Epithelial cell of esophagus (primary cell): ENCODE measurements around the gene SEC61B.

Experiments used
- DNase-seq: peaks from one replicate; pipeline ENCODE4 v3.0.0; 2010; ENCODE audit warnings: low read depth
- H3K4me3 ChIP-seq: 2 replicates; pipeline ENCODE4 v1.5.1; 2011; ENCODE audit warnings: mild to moderate bottlenecking, low read length, control low read depth
- TF ChIP-seq, protein P1 (sequence below): IDR thresholded peaks from 2 replicates; pipeline ENCODE4 v1.5.1; 2011; ENCODE audit warnings: low read depth, mild to moderate bottlenecking, low read length, control low read depth, inconsistent platforms; ENCODE audit not compliant: insufficient read depth; ENCODE audit errors: missing control alignments

The SEC61B gene

DNA sequence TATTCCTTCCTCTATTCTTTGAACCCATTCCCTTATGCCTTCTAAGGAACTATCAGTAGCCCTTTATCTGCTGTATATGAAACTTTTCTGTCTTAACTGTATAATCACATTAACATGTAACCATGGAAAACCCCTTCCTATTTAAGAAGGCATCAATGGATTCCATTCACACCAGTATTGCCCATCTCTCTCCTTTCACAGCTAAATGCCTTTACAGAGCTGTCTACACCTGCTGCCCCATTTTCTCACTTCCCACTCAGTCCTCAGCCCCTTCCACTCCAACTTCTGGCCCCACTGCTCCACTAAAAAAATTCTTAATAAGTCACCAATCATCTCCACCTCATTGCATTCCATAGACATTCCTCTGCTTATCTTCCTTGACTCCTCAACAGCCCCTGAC lies 50.8 kb downstream of the SEC61B start:
- no peak overlapping the region for H3K4me3 ChIP-seq
- no peak for DNase-seq
- TF ChIP-seq, protein P1, sequence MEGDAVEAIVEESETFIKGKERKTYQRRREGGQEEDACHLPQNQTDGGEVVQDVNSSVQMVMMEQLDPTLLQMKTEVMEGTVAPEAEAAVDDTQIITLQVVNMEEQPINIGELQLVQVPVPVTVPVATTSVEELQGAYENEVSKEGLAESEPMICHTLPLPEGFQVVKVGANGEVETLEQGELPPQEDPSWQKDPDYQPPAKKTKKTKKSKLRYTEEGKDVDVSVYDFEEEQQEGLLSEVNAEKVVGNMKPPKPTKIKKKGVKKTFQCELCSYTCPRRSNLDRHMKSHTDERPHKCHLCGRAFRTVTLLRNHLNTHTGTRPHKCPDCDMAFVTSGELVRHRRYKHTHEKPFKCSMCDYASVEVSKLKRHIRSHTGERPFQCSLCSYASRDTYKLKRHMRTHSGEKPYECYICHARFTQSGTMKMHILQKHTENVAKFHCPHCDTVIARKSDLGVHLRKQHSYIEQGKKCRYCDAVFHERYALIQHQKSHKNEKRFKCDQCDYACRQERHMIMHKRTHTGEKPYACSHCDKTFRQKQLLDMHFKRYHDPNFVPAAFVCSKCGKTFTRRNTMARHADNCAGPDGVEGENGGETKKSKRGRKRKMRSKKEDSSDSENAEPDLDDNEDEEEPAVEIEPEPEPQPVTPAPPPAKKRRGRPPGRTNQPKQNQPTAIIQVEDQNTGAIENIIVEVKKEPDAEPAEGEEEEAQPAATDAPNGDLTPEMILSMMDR, result no peak

DNA sequence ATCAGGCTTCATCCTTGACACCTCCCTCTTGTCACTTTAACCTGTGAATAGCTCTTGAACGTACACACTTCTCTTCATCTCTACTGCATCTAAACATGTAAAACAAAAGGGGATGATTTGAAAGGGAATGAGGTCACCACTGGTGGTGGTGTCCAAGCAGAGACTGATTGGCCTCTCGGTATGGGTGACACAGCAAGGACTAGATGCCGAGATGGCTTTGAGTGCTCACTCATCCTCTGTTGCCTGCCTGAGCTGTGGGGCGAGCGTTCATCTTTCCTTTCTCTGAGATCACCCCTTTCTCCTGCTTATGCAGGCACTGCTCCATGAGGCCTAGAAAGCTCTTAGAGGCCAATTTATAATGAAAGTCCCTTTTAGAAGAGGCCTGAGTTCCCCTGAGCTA lies 51.9 kb downstream of the SEC61B start:
- no peak overlapping the region for H3K4me3 ChIP-seq
- DNase-seq, result no peak
- TF ChIP-seq, protein P1, result no peak

DNA sequence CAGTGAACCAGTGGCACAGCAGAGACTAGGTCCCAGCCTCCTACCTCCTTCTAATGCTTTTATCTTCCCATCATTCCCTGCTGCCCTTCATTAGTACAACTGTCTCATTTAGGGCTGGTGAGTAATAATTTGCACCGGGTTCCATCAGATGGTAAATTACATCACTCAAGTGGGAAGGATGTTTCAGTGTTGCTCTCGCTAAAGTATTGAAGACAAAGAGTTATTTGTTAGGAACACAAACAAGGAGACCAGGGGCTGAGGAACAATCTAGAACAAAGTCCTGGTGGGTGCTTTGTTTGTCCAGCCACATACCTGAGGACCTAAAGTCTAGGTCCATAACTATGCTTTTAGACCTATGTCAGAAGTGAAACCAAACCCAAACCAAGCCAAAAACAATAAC lies 52.4 kb downstream of the SEC61B start:
- no peak for DNase-seq
- TF ChIP-seq, protein P1, result no peak
- no peak overlapping the region for H3K4me3 ChIP-seq
